Measurements from ENCODE around the gene SLC2A11.

- TF ChIP-seq CTCF (IDR thresholded peaks at IDR 0.05) (no peak), POLR2A (IDR thresholded peaks at IDR 0.05) (no peak), EP300 (IDR thresholded peaks at IDR 0.05) (no peak)
Observed at GRCh38 chr22:23897320-23897719, 39.6 kb downstream of the SLC2A11 start.
